Kidney capillary endothelial cell (primary cell): ENCODE data around the gene SMG9.

Experiments
- DNase-seq: peaks from one replicate; pipeline ENCODE4 v3.0.0-alpha.2; 2018; ENCODE audit warnings: low spot score

The SMG9 gene

GRCh38 chr19:43754503-43755255 is at the start of gene SMG9:
Gene SMG9 (minus strand): TSS chr19:43754962. CDS start chr19:43750741, 4,221 bp downstream.
- peak; percentile 94 for DNase-seq

DNA sequence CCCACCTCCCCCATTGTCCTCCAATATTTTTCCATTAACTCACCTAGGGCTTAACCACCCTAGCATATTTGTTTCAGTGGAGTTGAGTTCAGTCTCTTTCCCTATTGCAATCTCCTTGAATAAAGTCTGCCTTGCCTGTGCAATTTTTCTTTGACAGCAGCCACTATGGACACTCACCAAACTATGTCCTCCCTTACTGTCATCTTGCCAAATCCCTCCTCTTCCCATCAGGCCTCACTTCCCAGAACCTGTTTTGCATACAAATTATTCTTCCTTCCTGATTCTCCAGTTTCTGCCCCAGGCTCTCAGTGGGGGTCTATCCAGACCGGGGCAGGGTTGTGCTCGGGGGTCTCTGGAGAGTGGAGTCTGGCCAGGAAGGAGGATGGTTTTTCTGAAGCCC is 49.7 kb upstream of the SMG9 start:
- no peak for DNase-seq

DNA sequence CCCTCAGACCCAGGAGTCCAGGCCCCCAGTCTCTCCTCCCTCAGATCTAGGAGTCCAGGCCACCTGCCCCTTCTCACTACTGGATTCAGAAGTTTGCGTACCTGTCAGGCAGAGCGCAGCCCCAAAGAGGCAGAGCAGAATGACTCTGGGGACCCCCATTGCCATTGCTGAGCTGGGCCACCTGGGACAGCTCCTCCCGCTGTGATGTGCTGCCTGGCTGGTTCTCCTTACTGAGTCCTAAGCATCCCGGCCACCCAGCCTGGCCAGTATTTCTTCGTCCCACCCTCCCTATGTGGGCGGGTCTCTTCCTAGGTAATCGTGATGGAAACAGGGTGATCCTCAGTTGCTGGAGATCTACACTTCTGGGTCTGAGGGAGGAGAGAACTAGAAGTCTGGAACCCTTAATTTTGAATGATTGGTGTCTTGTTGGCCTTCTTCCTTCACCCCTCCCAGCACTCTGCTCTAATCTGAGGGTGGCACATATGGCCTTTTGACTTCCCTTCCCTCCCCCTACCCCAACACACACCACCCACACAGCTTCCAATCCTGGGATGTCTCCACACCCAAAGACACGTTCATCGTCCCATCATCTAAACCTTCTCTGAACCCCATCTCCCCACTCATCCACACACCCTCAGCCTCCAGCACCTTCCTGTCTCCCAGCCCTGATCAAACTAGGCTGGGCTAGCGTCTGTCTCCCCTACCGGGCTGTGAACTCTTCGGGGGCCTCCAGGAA is 47.6 kb upstream of the SMG9 start, which contains the start of gene LYPD5:
Gene LYPD5, minus strand, starts transcription at position 232 of the 736 bp plus-strand sequence. Its CDS starts 67 bp downstream, at position 165.
- DNase-seq = no peak

GRCh38 chr19:43799502-43800142 is 44.9 kb upstream of the SMG9 start:
- peak; percentile 31 for DNase-seq

GRCh38 chr19:43798546-43799409 is 44.0 kb upstream of the SMG9 start:
- DNase-seq = no peak

- DNase-seq = no peak
Measured at GRCh38 chr19:43798026-43798545, 43.3 kb upstream of the SMG9 start.

- no peak for DNase-seq
Measured at GRCh38 chr19:43797556-43797955, 42.8 kb upstream of the SMG9 start.

DNA sequence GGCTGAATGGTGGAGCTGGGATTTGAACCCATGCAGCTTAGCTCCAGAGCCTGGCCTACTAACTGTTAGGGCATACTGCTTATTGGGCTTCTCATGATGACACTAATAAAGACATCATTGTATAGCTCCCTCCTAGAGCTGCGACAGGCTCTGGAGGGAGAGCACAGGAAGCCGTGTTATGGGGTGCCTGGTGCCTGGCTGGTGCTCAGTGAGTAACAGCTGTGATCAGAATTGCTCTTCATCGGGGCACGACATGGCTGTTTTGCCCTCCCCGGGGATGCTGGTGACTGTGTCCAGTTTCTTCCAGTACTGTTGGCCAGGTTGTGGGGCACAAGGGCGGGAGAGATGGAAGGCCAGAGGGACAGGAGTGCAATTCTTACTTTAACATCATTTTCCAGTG is 42.4 kb upstream of the SMG9 start:
- no peak for DNase-seq

- no peak for DNase-seq
Measured at GRCh38 chr19:43790587-43790986, 35.8 kb upstream of the SMG9 start.

- peak; percentile 38 for DNase-seq
Measured at GRCh38 chr19:43789029-43789428, 34.3 kb upstream of the SMG9 start.

- DNase-seq = no peak
Measured at GRCh38 chr19:43786665-43787064, 31.9 kb upstream of the SMG9 start.

GRCh38 chr19:43784981-43785808 is 30.4 kb upstream of the SMG9 start:
- DNase-seq = peak; percentile 65

- peak; percentile 64 for DNase-seq
Measured at GRCh38 chr19:43784241-43784980, 29.6 kb upstream of the SMG9 start.

DNA sequence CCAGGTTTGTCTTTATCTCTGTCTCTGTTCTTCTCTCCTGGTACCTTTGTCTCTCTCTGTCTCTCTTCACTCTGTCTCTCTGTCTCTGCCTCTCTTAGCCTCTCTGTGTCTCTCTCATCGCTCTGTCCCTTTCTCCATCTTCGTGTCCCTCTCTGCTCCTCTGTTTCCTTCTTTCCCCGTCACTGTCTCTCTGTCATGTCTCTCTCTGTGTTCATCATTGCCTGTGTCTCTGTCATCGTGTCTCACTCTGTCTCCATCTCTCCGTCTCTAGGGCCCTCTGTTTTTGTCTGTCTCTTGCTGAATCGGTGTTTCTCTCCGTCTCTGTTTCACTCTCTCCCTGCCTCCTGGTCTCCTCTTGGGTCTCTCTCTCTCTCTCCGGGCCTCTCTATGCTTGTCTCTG is 28.9 kb upstream of the SMG9 start:
- DNase-seq = no peak

DNA sequence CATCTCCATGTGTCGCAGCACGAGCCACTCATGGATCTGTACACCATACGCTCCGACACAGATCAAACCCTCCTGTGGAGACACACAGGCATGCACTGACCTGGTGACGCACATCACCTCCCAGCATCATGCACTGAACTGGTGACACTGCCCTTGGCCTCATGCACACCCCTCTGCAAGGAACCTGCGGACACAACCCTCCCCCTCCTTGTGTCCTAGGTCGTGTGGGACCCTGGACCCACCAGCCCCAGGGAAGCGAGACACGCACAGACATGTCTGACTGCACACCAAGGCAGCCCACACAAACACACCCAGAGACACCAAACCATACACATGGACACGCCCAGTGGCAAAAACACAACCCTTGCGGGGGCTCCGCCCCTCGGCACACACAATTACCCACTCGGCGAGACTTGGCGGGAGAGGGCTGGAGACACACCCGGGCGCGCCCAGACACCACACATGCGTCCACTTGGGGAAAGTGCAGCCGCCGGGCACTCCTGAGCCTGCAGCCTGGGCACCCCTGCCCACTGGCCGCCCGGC is 28.0 kb upstream of the SMG9 start:
- DNase-seq = no peak

DNA sequence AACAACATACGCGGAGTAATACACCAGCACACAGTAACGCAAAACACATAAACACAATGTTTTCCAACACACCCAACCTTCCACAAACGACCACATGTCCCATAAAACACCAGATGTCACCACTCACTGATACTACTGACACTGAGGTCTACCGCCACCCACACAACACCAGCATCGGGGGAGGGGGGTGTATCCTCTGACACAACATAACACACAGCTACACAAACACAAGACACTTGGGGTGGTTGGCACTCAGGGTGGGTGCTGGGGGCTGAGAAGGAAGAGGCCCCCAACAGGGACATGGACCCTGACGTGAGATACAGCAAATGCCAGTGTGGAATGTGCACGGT is 27.5 kb upstream of the SMG9 start:
- DNase-seq = no peak

- DNase-seq = no peak
Measured at GRCh38 chr19:43781630-43782310, 27.0 kb upstream of the SMG9 start.

DNA sequence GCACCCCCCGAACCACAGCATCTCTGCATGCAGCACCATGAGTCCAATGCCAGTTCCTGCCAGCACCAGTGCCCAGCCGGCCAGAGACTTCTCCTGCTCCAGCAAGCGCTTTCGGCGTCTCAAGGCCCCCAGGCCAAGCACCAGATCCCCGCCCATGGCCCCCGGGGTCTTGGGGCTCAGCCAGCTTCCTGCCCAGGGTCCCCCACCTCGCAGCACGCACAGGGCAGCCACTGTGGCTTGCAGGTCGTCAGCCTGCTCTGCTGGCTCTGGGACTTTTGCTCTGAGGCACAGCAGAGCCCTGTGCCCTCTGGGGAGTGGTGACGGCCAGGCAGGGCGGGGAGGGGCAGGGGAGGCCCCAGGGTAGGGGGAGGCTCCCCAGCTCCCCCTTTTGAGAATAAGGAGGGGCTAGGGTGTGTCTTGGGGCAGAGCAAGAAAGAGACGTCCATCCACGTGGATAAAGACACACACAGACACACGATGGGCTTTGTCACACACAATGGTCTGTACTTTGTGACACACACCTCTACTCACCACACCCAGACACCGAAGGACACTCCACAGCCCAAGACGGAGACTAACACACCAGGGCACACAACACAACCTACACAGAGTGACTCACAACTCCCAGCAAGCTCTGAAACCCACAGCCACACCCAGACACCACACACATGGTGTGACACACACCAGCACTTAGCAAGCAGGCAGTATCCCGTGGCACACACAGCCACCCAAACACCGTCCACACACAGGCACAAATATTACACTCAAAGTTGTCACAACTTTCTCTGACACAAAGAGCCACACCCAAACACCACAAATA is 26.2 kb upstream of the SMG9 start, which contains the start of gene KCNN4:
Gene KCNN4, minus strand, starts transcription at position 268 of the 820 bp plus-strand sequence. Its CDS starts 112 bp downstream, at position 156.
- DNase-seq = no peak
